A549 (cell line): ENCODE results near the gene PRLR. TPM values are rescaled to one million over a fixed set of nuclear protein-coding genes. Genes with fewer than 3 reads are reported as not detected.

ENCODE experiments used
- ATAC-seq, 2 experiments: fragments of 200-7000 bp in 1 of 2; fragments of >200 bp in 1 of 2; cut with Nextera tagmentation in 1 of 2; cut with Tn5 transposase in 1 of 2; 3 replicates each; pipeline versions ENCODE4 v1.8.0 to v1.9.1; 2018 to 2020; ENCODE audit warnings: mild to moderate bottlenecking in 1 of 2, moderate library complexity in 1 of 2
- CTCF ChIA-PET: fragments of 300-600 bp; sonication (Branson Sonifier 250); formaldehyde crosslinking; extraction: SDS; loops from one replicate; lab custom pipeline; 2021; ENCODE audit warnings: antibody characterized with exemption, inconsistent platforms; lab: Yijun Ruan, JAX
- POLR2A ChIA-PET: fragments of 350-600 bp; formaldehyde crosslinking; extraction: SDS; loops from one replicate; lab custom pipeline; 2021; ENCODE audit warnings: antibody characterized with exemption, inconsistent platforms; lab: Yijun Ruan, JAX
- DNase-seq, 2 experiments: peaks; one replicate each; pipeline versions ENCODE4 v3.0.0 to v3.0.0-alpha.2; 2011 to 2016; ENCODE audit warnings: low read depth in 1 of 2, low spot score in 1 of 2
- FAIRE-seq: peaks from 2 replicates; lab custom pipeline; 2011; peaks lifted over from hg19 to GRCh38; lab: Jason Lieb, UNC
- H3K27ac ChIP-seq, 2 experiments: fragments of >200 bp; sonication (Bioruptor Twin); formaldehyde crosslinking; 3 replicates each; pipeline ENCODE4 v1.5.1; 2016 to 2017
- H3K4me1 ChIP-seq: fragments of >200 bp; sonication (Bioruptor Twin); formaldehyde crosslinking; 3 replicates; pipeline ENCODE4 v1.6.1; 2016
- H3K4me2 ChIP-seq: fragments of >200 bp; sonication (Bioruptor Twin); formaldehyde crosslinking; 3 replicates; pipeline ENCODE4 v1.6.1; 2016
- H3K4me3 ChIP-seq: fragments of >200 bp; sonication (Bioruptor Twin); formaldehyde crosslinking; 3 replicates; pipeline ENCODE4 v1.5.1; 2016
- H3K9me3 ChIP-seq: fragments of >200 bp; sonication (Bioruptor Twin); formaldehyde crosslinking; 3 replicates; pipeline ENCODE4 v1.6.1; 2016
- CBX2 ChIP-seq: fragments of 200-600 bp; sonication (generic); IDR thresholded peaks from 2 replicates; pipeline ENCODE4 v1.6.1; 2016; ENCODE audit warnings: low read depth, mild to moderate bottlenecking, borderline replicate concordance
- CBX8 ChIP-seq: fragments of 200-600 bp; sonication (generic); IDR thresholded peaks from 2 replicates; pipeline ENCODE4 v1.6.1; 2016
- CHD2 ChIP-seq: fragments of 150-350 bp; IDR thresholded peaks from 2 replicates; pipeline ENCODE4 v1.6.1; 2014; ENCODE audit warnings: low read length; ENCODE audit not compliant: partially characterized antibody
- CHD4 ChIP-seq: fragments of 200-600 bp; sonication (generic); IDR thresholded peaks from 2 replicates; pipeline ENCODE4 v1.6.1; 2016; ENCODE audit warnings: antibody characterized with exemption, mild to moderate bottlenecking, borderline replicate concordance
- EHMT2 ChIP-seq: fragments of 200-600 bp; sonication (generic); IDR thresholded peaks from 2 replicates; pipeline ENCODE4 v1.6.1; 2016; ENCODE audit warnings: antibody characterized with exemption, low read depth, mild to moderate bottlenecking, moderate library complexity
- EP300 ChIP-seq, 2 experiments: fragments of >200 bp; sonication (Bioruptor Twin); formaldehyde crosslinking; IDR thresholded peaks; 2 replicates in 1 of 2; 3 replicates in 1 of 2; pipeline ENCODE4 v1.6.1; 2016 to 2017
- HOXB13 ChIP-seq: fragments of 250-450 bp; sonication (Bioruptor Pico); IDR thresholded peaks from 2 replicates; pipeline ENCODE4 v1.5.0; 2020; ENCODE audit warnings: low read depth, mild to moderate bottlenecking, moderate library complexity
- KDM1A ChIP-seq: fragments of 200-600 bp; sonication (generic); IDR thresholded peaks from 2 replicates; pipeline ENCODE4 v1.6.1; 2016; ENCODE audit warnings: low read depth, mild to moderate bottlenecking
- KDM5A ChIP-seq: fragments of 200-600 bp; sonication (generic); IDR thresholded peaks from 2 replicates; pipeline ENCODE4 v1.6.1; 2016; ENCODE audit warnings: antibody characterized with exemption, mild to moderate bottlenecking
- MAFK ChIP-seq: fragments of 450-650 bp; IDR thresholded peaks from 2 replicates; pipeline ENCODE4 v1.6.1; 2014; ENCODE audit not compliant: partially characterized antibody
- NR3C1 ChIP-seq: fragments of >200 bp; sonication (Bioruptor Twin); formaldehyde crosslinking; IDR thresholded peaks from 3 replicates; pipeline ENCODE4 v1.6.1; 2017
- PHF8 ChIP-seq: fragments of 200-600 bp; sonication (generic); IDR thresholded peaks from 2 replicates; pipeline ENCODE4 v1.6.1; 2016; ENCODE audit warnings: low read depth, mild to moderate bottlenecking, antibody characterized with exemption, moderate library complexity, borderline replicate concordance
- POLR2AphosphoS2 ChIP-seq: conservative IDR thresholded peaks from 2 replicates; pipeline ENCODE4 v1.6.1; 2012; ENCODE audit warnings: low read length, improper control_type of control experiment, inconsistent platforms
- RARB ChIP-seq: fragments of 250-450 bp; sonication (Bioruptor Pico); IDR thresholded peaks from 2 replicates; pipeline ENCODE4 v1.8.0; 2021; ENCODE audit warnings: mild to moderate bottlenecking, moderate library complexity
- RFX5 ChIP-seq: fragments of 450-650 bp; IDR thresholded peaks from 2 replicates; pipeline ENCODE4 v1.7.1; 2014; ENCODE audit warnings: antibody characterized with exemption, mild to moderate bottlenecking, moderate library complexity
- TFCP2L1 ChIP-seq: fragments of 250-450 bp; sonication (Bioruptor Pico); IDR thresholded peaks from 2 replicates; pipeline ENCODE4 v1.5.0; 2021; ENCODE audit warnings: mild to moderate bottlenecking
- ZSCAN20 ChIP-seq: fragments of 250-450 bp; sonication (Bioruptor Pico); IDR thresholded peaks from 2 replicates; pipeline ENCODE4 v1.8.0; 2022; ENCODE audit warnings: mild to moderate bottlenecking, moderate library complexity
- WGBS: methylation state at CpG from one replicate; pipeline ENCODE4 v1.1.6; 2017; ENCODE audit errors: missing lambda C conversion rate; 5-methylcytosine and 5-hydroxymethylcytosine counted together
- polyA plus RNA-seq, 4 experiments: library from polyadenylated mRNA; depleted of rRNA in 3 of 4; stranded (reverse); fragments of >200 nt; fragmentation: RNase III in 1 of 4; extraction: RNeasy Plus Mini Kit Qiagen cat#74134 plus additional on column Dnase treatment in 1 of 4; gene quantifications; 2 replicates in 3 of 4; 3 replicates in 1 of 4; pipeline ENCODE4 v1.2.3, GENCODE V29; 2011 to 2017
- TF ChIP-seq, protein P1 (sequence below): fragments of 250-450 bp; sonication (Bioruptor Pico); IDR thresholded peaks from 2 replicates; pipeline ENCODE4 v1.5.0; 2020; ENCODE audit warnings: low read depth, mild to moderate bottlenecking, moderate library complexity
- TF ChIP-seq, protein P2 (sequence below): fragments of 200-600 bp; sonication (generic); IDR thresholded peaks from 2 replicates; pipeline ENCODE4 v1.6.1; 2016; ENCODE audit warnings: antibody characterized with exemption, mild to moderate bottlenecking, moderate library complexity
- TF ChIP-seq, protein P3 (sequence below): fragments of 450-650 bp; IDR thresholded peaks from 2 replicates; pipeline ENCODE4 v1.6.1; 2014; ENCODE audit warnings: antibody characterized with exemption
- TF ChIP-seq, protein P4 (sequence below): fragments of >200 bp; sonication (Bioruptor Twin); formaldehyde crosslinking; IDR thresholded peaks from 3 replicates; pipeline ENCODE4 v1.6.1; 2016
- TF ChIP-seq, protein P5 (sequence below): IDR thresholded peaks from 2 replicates; pipeline ENCODE4 v1.6.1; 2012; ENCODE audit warnings: low read depth, borderline replicate concordance

PRLR gene
- polyA plus RNA-seq, 2 of the 4 experiments (the other 2 are of a cell fraction), result 0.09 TPM; not detected in 1

DNA sequence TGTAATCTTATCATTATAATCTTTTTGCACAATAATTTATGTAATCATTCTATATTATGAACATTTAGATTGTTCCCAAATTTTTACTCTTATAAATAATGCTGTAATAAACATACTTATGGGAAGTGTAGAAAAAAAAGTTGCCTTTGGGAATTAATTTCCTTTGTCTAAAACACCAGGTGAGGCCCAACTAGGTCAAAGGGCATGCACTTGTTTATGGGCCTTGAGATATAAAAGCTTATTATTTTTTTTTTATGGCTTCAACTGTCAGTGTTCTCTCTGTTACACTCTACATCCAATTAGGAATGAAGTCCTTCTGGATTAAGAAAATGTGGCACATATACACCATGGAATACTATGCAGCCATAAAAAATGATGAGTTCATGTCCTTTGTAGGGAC is 6.5 kb upstream of the PRLR start (continued):
- TF ChIP-seq CHD2 (no peak), EP300 (IDR thresholded peaks at IDR 0.05) (no peak), POLR2AphosphoS2 (no peak)

DNA sequence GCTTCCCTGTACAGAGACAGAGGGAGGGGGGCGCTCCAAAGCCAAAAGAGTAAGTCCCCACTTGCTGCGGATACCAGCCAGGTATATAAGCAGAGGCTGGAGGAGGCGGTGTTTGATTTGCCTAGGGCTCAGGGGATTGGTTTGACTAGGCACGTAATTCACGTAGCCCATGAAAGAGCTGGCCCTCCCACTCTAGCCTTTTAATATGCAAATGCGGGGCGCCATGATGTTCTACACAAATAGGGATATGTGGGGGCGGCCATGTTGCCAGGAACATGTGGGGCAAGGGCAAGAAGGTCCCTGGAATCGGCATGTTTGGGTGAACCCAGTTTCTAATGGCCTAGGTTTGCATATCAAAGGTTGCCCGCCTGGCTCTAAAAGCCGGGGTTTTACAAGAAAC is 3.3 kb upstream of the PRLR start:
- H3K9me3 ChIP-seq, result no peaks in the 10 kb centered on the region
- H3K27ac ChIP-seq, result no peak overlapping the region
- TF ChIP-seq, protein P1, sequence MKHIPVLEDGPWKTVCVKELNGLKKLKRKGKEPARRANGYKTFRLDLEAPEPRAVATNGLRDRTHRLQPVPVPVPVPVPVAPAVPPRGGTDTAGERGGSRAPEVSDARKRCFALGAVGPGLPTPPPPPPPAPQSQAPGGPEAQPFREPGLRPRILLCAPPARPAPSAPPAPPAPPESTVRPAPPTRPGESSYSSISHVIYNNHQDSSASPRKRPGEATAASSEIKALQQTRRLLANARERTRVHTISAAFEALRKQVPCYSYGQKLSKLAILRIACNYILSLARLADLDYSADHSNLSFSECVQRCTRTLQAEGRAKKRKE (CRISPR knock-in tag), result no peak
- no peak for TF ChIP-seq CBX2
- TF ChIP-seq RFX5, result no peak
- TF ChIP-seq, protein P2, sequence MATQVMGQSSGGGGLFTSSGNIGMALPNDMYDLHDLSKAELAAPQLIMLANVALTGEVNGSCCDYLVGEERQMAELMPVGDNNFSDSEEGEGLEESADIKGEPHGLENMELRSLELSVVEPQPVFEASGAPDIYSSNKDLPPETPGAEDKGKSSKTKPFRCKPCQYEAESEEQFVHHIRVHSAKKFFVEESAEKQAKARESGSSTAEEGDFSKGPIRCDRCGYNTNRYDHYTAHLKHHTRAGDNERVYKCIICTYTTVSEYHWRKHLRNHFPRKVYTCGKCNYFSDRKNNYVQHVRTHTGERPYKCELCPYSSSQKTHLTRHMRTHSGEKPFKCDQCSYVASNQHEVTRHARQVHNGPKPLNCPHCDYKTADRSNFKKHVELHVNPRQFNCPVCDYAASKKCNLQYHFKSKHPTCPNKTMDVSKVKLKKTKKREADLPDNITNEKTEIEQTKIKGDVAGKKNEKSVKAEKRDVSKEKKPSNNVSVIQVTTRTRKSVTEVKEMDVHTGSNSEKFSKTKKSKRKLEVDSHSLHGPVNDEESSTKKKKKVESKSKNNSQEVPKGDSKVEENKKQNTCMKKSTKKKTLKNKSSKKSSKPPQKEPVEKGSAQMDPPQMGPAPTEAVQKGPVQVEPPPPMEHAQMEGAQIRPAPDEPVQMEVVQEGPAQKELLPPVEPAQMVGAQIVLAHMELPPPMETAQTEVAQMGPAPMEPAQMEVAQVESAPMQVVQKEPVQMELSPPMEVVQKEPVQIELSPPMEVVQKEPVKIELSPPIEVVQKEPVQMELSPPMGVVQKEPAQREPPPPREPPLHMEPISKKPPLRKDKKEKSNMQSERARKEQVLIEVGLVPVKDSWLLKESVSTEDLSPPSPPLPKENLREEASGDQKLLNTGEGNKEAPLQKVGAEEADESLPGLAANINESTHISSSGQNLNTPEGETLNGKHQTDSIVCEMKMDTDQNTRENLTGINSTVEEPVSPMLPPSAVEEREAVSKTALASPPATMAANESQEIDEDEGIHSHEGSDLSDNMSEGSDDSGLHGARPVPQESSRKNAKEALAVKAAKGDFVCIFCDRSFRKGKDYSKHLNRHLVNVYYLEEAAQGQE, result no peak
- TF ChIP-seq, protein P3, sequence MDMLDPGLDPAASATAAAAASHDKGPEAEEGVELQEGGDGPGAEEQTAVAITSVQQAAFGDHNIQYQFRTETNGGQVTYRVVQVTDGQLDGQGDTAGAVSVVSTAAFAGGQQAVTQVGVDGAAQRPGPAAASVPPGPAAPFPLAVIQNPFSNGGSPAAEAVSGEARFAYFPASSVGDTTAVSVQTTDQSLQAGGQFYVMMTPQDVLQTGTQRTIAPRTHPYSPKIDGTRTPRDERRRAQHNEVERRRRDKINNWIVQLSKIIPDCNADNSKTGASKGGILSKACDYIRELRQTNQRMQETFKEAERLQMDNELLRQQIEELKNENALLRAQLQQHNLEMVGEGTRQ, result no peak
- TF ChIP-seq RARB (CRISPR knock-in tag), result no peak
- TF ChIP-seq NR3C1, result no peak
- no peak for TF ChIP-seq ZSCAN20
- no peak for TF ChIP-seq MAFK
- no peak for TF ChIP-seq KDM1A
- TF ChIP-seq EP300 (IDR thresholded peaks at IDR 0.05), result no peak
- no peak for TF ChIP-seq PHF8
- TF ChIP-seq KDM5A, result no peak
- no peak for TF ChIP-seq TFCP2L1
- TF ChIP-seq CBX8, result no peak
- TF ChIP-seq, protein P4, sequence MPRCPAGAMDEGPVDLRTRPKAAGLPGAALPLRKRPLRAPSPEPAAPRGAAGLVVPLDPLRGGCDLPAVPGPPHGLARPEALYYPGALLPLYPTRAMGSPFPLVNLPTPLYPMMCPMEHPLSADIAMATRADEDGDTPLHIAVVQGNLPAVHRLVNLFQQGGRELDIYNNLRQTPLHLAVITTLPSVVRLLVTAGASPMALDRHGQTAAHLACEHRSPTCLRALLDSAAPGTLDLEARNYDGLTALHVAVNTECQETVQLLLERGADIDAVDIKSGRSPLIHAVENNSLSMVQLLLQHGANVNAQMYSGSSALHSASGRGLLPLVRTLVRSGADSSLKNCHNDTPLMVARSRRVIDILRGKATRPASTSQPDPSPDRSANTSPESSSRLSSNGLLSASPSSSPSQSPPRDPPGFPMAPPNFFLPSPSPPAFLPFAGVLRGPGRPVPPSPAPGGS, result no peak
- no peak for TF ChIP-seq HOXB13 (CRISPR knock-in tag)
- TF ChIP-seq, protein P5, sequence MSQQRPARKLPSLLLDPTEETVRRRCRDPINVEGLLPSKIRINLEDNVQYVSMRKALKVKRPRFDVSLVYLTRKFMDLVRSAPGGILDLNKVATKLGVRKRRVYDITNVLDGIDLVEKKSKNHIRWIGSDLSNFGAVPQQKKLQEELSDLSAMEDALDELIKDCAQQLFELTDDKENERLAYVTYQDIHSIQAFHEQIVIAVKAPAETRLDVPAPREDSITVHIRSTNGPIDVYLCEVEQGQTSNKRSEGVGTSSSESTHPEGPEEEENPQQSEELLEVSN, result no peak
- TF ChIP-seq EHMT2, result no peak
- TF ChIP-seq CHD4, result no peak
- no peak overlapping the region for H3K4me2 ChIP-seq
- ChIA-PET CTCF (no interaction called here), POLR2A (no interaction called here)
- no peak for FAIRE-seq
- no peak for DNase-seq
- no peak for ATAC-seq
- peaks cover 19% of the 10 kb centered on the region; the same call in 2 of the 3 replicates for H3K4me1 ChIP-seq
- H3K4me3 ChIP-seq, result no peak overlapping the region
- WGBS, result 57% methylated on average over 11 of the region's 11 CpGs
